ENCODE results near the gene AKAP13.
A peak's percentile ranks its signal among the peaks of the same experiment; 100 is the strongest.
"Not testable (repeated sequence)": the region's sequence is repeated elsewhere in the genome, so short reads cannot be mapped to it uniquely, and the experiment has no call there.

Gene AKAP13

GRCh38 chr15:85414495-85414894 is 34.1 kb downstream of the AKAP13 start:
- peak in 1 of 2 experiments; percentile 5 for DNase-seq

DNA sequence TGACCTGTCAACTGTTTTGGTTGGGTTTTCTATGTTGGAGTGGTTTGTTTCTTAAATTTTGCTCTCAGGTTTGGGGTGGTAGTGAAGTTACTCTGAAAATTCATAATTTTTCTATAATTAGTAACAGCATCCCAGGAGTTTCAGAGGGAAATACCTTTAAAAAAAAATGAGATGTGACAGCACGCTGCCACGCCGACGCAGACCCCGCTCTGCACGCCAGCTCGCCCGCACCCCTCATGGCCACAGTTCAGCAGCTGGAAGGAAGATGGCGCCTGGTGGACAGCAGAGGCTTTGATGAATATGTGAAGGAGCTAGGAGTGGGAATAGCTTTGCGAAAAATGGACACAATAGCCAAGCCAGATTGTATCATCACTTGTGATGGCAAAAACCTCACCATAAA is 34.6 kb downstream of the AKAP13 start:
- no peak for DNase-seq

DNA sequence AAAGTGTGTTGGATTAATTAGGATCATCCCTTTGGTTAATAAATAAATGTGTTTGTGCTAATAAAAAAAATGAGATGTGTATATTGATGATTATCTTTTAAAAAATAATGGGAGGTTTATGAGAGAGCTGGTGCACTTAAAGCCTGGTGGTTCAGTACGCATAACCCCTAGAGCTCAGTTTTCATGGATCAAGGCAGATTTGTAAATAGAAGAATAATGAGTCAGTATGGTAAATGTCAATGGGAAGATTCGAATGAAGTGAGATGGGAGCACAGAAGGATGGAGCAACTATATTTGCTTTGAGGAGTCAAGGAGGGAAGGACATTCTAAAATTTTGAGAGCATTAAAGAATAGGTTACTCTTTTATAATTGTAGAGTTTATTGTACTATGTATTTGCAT is 35.4 kb downstream of the AKAP13 start:
- DNase-seq = no peak

DNA sequence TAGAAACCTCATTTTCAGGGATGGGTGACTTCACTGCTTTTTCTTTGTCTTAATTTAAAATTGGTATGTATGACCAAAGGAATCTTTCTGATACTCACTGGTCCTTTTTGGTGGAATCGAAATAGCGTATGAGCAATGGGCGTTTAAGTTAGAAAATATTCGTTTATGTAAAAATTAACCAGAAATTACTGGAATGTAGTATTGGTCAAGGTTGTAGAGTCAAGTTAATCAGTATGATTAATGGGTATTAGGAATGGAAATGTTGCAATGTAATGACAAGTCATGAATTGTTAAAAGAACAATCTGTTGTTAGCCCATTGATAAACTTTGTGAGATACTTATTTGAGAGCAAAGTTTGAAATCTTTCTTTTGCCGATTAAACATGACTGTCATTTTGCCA is 36.9 kb downstream of the AKAP13 start:
- no peak for DNase-seq

GRCh38 chr15:85419161-85419560 is 38.8 kb downstream of the AKAP13 start:
- no peak for DNase-seq

DNA sequence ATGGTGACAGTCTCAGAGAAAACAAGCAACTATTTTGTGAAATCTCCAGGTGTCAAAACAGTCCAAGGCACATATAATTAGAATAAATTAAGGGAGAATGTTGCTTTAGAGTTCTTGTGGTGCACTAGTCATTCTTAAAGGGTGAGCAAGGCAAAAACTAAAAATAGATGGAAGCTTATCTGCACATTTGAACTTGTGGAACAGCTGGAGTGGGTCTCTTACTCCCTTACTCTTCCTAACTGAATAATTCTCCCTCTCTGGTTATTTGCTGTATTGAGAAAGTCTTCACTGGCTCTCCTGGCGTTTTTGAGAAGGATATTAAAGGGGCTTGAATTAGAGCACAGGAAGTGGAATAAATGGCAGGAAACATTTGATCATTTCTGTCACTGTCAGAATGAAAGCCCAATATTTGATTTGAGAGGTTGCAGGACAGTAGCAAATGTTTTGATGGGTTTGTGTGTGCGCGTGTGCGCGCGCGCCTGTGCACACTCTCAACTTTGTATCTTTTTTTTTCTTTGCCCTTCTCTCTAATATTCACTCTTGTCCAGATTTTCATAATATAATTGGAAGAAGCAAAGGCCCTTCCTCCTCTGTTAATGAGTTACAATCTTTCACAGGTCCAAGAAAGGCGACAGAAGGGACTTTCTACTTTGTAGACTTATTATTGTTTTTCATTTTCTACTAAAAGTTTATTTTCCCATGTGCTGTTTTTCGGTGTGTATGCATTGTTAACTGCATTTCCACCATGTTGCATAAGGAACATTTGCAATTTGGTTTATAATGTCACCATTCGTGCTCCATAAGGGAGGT is 40.9 kb downstream of the AKAP13 start:
- no peak for DNase-seq

DNA sequence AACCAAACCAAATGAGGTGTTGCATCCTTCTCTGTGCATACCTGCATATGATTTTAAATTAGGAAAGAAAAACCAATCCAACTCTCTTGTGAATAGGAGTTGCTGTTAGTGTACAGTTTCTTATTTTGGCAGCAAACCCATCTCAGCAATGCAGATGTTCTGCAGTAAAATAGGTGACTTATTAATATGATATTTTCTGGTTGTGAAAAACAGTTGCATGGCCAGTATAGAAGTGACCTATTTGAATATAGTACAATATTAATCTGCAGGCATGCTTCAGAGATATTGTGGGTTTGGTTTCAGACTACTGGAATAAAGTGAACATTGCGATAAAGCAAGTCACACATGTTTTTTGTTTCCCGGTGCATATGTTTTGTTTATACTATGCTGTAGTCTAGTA is 42.2 kb downstream of the AKAP13 start:
- no peak for DNase-seq

DNA sequence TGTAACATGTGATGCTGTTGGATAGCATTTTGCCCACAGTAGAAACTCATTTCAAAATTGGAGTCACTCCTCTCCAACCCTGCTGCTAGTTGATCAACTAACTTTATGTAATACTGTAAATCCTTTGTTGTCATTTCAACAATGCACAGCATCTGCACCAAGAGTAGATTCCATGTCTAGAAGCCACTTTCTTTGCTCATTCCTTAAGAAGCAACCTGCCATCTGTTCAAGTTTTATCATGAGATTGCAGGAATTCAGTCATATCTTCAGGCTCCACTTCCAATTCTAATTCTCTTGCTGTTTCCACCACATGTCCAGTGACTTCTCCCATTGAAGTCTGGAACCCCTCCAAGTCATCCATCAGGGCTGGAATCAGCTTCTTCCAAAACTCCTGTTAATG is 42.9 kb downstream of the AKAP13 start:
- DNase-seq = no peak

DNA sequence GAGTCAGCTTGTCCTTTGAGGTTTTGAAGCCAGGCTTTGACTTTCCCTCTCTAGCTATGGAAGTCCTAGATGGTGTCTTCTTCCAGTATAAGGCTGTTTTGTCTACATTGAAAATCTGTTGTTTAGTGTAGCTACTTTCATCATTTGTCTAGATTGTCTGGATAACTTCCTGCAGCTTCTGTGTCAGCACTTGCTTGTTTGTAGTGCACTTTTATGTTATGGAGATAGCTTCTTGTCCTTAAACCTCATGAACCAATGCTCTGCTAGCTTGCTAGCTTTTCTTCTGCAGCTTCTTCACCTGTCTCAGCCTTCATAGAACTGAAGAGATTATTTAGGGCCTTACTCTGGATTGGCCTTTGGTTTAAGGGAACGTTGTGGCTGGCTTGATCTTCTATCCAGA is 43.8 kb downstream of the AKAP13 start:
- no peak for DNase-seq

DNA sequence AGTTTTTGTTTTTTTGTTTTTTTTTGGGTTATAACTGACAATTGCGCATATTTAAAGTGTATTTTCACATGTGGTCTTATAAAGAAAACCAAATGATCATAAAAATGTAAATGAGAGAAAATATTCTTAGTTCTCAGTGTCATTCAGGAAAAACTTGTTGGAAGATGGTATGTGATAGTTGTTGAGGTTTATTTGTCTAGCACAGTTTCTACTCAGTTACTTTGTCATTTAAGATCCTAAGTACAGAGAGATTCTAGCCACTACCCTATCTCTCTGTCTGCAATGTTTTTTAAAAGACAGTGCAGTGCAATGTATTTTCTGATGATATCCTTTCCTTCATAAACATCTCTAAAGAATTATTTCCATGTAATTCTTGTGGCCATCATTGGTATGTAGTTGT is 46.1 kb downstream of the AKAP13 start:
- DNase-seq = no peak

GRCh38 chr15:85427286-85428028 is 47.1 kb downstream of the AKAP13 start:
- DNase-seq = no peak

GRCh38 chr15:85429522-85429921 is 49.1 kb downstream of the AKAP13 start:
- no peak for DNase-seq

GRCh38 chr15:85430406-85431204 is 50.2 kb downstream of the AKAP13 start:
- no peak for DNase-seq

DNA sequence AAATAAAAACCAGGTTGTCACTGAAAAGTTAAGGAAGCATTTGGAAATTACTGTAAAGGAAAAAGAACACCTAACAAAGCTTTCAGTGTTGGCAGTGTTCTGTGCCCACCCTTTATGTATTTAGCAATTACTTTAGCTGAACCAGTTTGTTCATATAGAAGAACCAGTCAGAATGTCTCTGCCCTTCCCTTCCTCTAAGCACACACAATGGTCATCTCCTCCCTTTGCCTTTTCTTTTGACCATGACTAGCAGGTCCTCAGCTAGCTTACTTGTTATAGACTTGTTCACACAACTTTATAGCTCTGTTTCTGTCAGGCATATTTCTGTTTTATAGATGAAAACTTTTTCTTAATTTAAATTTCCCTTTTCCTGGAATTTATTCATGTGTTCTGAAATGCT is 59.6 kb downstream of the AKAP13 start:
- no peak for DNase-seq

GRCh38 chr15:85440451-85440850 is 60.0 kb downstream of the AKAP13 start:
- DNase-seq = no peak

GRCh38 chr15:85441854-85442253 is 61.5 kb downstream of the AKAP13 start:
- not testable (repeated sequence) for DNase-seq

GRCh38 chr15:85443046-85443445 is 62.6 kb downstream of the AKAP13 start:
- no peak for DNase-seq

- peak in 1 of 2 experiments; percentile 25 for DNase-seq
Observed at GRCh38 chr15:85443593-85444087, 63.2 kb downstream of the AKAP13 start.

DNA sequence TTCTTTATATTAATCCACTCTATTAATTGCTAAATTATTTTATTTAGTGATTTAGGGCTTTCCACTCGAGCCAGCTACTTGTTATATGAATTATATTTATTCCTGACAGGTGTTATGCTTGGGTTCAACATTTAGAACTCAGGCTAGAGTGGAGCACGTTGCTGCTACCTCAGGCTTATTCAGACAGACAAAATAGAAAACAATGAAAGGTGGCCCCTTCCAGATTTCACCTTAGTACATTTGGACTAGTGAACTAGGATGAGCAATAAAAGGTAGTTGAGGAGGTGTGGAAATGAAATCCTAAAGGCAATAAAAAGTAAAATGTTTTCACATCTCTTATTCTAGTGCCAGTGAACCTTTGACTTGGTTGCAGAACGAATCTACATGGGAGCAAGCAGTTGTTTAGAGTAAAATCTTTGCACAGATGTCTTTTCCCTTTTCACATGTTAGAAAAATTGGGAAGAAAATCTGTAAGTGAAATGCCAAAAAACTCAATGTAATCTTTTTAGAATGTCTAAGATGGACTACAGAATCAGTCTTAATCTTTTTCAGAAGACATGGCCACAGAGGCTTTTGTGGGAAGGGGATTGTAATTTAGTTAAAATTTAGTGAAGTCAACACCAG is 63.8 kb downstream of the AKAP13 start:
- no peak for DNase-seq

DNA sequence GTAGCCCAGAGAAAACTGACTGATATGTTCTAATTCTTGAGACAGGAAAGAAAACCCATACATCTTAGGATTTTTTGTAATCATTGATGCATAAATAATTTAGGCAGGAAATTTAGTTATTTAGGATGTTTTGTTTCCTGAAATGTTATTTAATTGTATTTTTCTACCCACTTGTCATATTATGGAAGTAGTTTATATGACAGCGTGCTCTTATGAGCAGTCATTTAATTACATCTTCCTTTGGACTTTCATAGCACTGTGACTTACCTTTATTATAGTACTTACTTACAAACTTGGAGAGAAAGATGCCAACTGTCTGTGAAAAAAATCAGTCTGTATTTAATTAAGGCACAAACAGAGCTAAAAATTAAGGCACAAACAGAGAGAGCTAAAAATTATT is 65.0 kb downstream of the AKAP13 start:
- no peak for DNase-seq

GRCh38 chr15:85451099-85451700 is 70.8 kb downstream of the AKAP13 start:
- DNase-seq = no peak

- DNase-seq = no peak
Observed at GRCh38 chr15:85452436-85452835, 72.0 kb downstream of the AKAP13 start.
